K562 (cell line): Measurements from ENCODE around the gene LIMS2. TPM values are rescaled to one million over a fixed set of nuclear protein-coding genes. Genes with fewer than 3 reads are reported as not detected.
A peak's percentile ranks its signal among the peaks of the same experiment; 100 is the strongest.

ENCODE experiments used
- ATAC-seq: fragments of 200-7000 bp; cut with Tn5 transposase; 3 replicates; pipeline ENCODE4 v1.9.1; 2020; ENCODE audit warnings: moderate library complexity
- BruUV-seq: library from RNA; stranded (reverse); fragments of 400-500 nt; replicated peaks from 2 replicates; lab custom pipeline; 2021; lab: Mats Ljungman, UMichigan
- CTCF ChIA-PET: fragments of 300-600 bp; formaldehyde crosslinking; extraction: SDS; loops from one replicate; lab custom pipeline; 2021; ENCODE audit warnings: low intra/inter-chr PET ratio; lab: Yijun Ruan, JAX
- POLR2A ChIA-PET: fragments of 300-600, 350-650 bp; sonication (Branson Sonifier 250); formaldehyde crosslinking; extraction: SDS; loops from one replicate; lab custom pipeline; 2021; ENCODE audit warnings: antibody characterized with exemption, inconsistent platforms; lab: Yijun Ruan, JAX
- DNase-seq, 4 experiments: peaks; one replicate each; pipeline versions ENCODE4 v3.0.0 to v3.0.0-alpha.2; 2011 to 2018; ENCODE audit warnings: low spot score in 3 of 4, mixed read lengths in 3 of 4; ENCODE audit errors: extremely low read depth in 1 of 4
- FAIRE-seq: peaks from 2 replicates; lab custom pipeline; 2011; peaks lifted over from hg19 to GRCh38; lab: Jason Lieb, UNC
- H2AFZ ChIP-seq: 2 replicates; pipeline ENCODE4 v1.6.0; 2011; ENCODE audit warnings: low read depth, low read length, control low read depth, inconsistent platforms
- H3K27ac ChIP-seq: fragments of 200-600 bp; 3 replicates; pipeline ENCODE4 v1.8.0; 2011; ENCODE audit warnings: low read depth, mild to moderate bottlenecking, control low read depth, inconsistent platforms, low read length, moderate library complexity, mixed read lengths; ENCODE audit errors: extremely low read depth
- H3K27me3 ChIP-seq, 2 experiments: fragments of 300-600 bp in 1 of 2; 2 replicates in 1 of 2; 3 replicates in 1 of 2; pipeline versions ENCODE4 v1.6.0 to v1.8.0; 2011; ENCODE audit warnings: inconsistent platforms in 2 of 2, low read length in 2 of 2, mild to moderate bottlenecking in 1 of 2, mixed read lengths in 1 of 2, moderate library complexity in 1 of 2; ENCODE audit not compliant: control insufficient read depth in 2 of 2, insufficient read depth in 2 of 2
- H3K36me3 ChIP-seq: fragments of 300-600 bp; 3 replicates; pipeline ENCODE4 v1.8.0; 2011; ENCODE audit warnings: mild to moderate bottlenecking, low read length, inconsistent platforms; ENCODE audit not compliant: control insufficient read depth, insufficient read depth
- H3K4me1 ChIP-seq, 2 experiments: fragments of 200-600 bp in 1 of 2; replicated peaks in 1 of 2; 2 replicates in 1 of 2; 3 replicates in 1 of 2; pipeline versions ENCODE4 v1.5.1 to v1.8.0; 2011; ENCODE audit warnings: inconsistent platforms in 2 of 2, low read length in 2 of 2, mild to moderate bottlenecking in 1 of 2, mixed read lengths in 1 of 2, moderate library complexity in 1 of 2; ENCODE audit not compliant: control insufficient read depth in 2 of 2, insufficient read depth in 2 of 2
- H3K4me2 ChIP-seq: 2 replicates; pipeline ENCODE4 v1.6.1; 2011; ENCODE audit warnings: low read length, control low read depth, inconsistent platforms, mixed read lengths; ENCODE audit not compliant: insufficient read depth
- H3K4me3 ChIP-seq: fragments of 200-600 bp; sonication (generic), shearing (Covaris generic); 2 replicates; pipeline ENCODE4 v1.5.1; 2016; ENCODE audit warnings: control low read depth, inconsistent platforms
- H3K79me2 ChIP-seq: fragments of 200-600 bp; 3 replicates; pipeline ENCODE4 v1.8.0; 2011; ENCODE audit warnings: low read length, inconsistent platforms; ENCODE audit not compliant: control insufficient read depth, insufficient read depth
- H3K9ac ChIP-seq, 2 experiments: 2 replicates each; pipeline versions ENCODE4 v1.6.0 to v1.6.1; 2011; ENCODE audit warnings: low read depth in 2 of 2, low read length in 2 of 2, control low read depth in 1 of 2, inconsistent platforms in 1 of 2, mild to moderate bottlenecking in 1 of 2, mixed read lengths in 1 of 2; ENCODE audit not compliant: insufficient read depth in 1 of 2
- H3K9me1 ChIP-seq: one replicate; pipeline ENCODE4 v1.6.0; 2011; ENCODE audit warnings: inconsistent platforms, mild to moderate bottlenecking, low read length, moderate library complexity; ENCODE audit not compliant: control insufficient read depth, insufficient read depth
- H3K9me3 ChIP-seq: replicated peaks from 2 replicates; pipeline ENCODE4 v1.5.1; 2011; ENCODE audit warnings: low read depth, low read length, inconsistent platforms; ENCODE audit not compliant: control insufficient read depth, insufficient read depth
- H4K20me1 ChIP-seq: replicated peaks from 2 replicates; pipeline ENCODE4 v1.6.1; 2011; ENCODE audit warnings: low read length, inconsistent platforms, mixed read lengths; ENCODE audit not compliant: control insufficient read depth, insufficient read depth
- ARID4B ChIP-seq: sonication (generic); formaldehyde crosslinking; IDR thresholded peaks from 2 replicates; pipeline ENCODE4 v1.8.0; 2022; ENCODE audit warnings: mild to moderate bottlenecking, missing genetic modification reagents
- SLC30A9 ChIP-seq: fragments of 250-450 bp; sonication (Bioruptor Pico); IDR thresholded peaks from 2 replicates; pipeline ENCODE4 v1.8.0; 2022; ENCODE audit warnings: mild to moderate bottlenecking, moderate library complexity
- SMAD2 ChIP-seq: fragments of 150-350 bp; IDR thresholded peaks from 2 replicates; pipeline ENCODE4 v1.6.1; 2014; ENCODE audit warnings: low read depth, mild to moderate bottlenecking, low read length
- SMARCC2 ChIP-seq: fragments of 450-650 bp; IDR thresholded peaks from 2 replicates; pipeline ENCODE4 v1.6.1; 2017; ENCODE audit warnings: antibody characterized with exemption, moderate library complexity, mild to moderate bottlenecking, low read depth
- TBP ChIP-seq: optimal IDR thresholded peaks from 2 replicates; pipeline ENCODE3; 2011; ENCODE audit warnings: low read depth, low read length, improper control_type of control experiment
- ZNF324 ChIP-seq: fragments of 250-450 bp; sonication (Bioruptor Pico); IDR thresholded peaks from 2 replicates; pipeline ENCODE4 v1.4.0; 2020; ENCODE audit warnings: mild to moderate bottlenecking
- ZNF407 ChIP-seq: fragments of 450-650 bp; IDR thresholded peaks from 2 replicates; pipeline ENCODE4 v1.6.1; 2016; ENCODE audit warnings: low read depth
- WGBS: fragments of 100-300 bp; shearing (Covaris generic); methylation state at CpG from one replicate; pipeline ENCODE4 v1.1.6; 2016; ENCODE audit warnings: low coverage, mixed read lengths; ENCODE audit not compliant: insufficient coverage; ENCODE audit errors: missing lambda C conversion rate; 5-methylcytosine and 5-hydroxymethylcytosine counted together
- in situ Hi-C: fragments of 300-500 bp; cut with MboI; formaldehyde crosslinking; loops from 4 replicates; pipeline ENCODE4 v1.15.0; 2018; ENCODE audit warnings: inconsistent platforms, mixed read lengths
- intact Hi-C: fragments of 100-400 bp; cut with micrococcal nuclease; formaldehyde crosslinking; loops from 2 replicates; pipeline ENCODE4 v1.14.2; 2022
- polyA plus RNA-seq, 8 experiments: library from polyadenylated mRNA; depleted of rRNA in 4 of 8; stranded (reverse) in 5 of 8; unstranded in 3 of 8; fragments of >200 nt; fragmentation: Nextera tagmentation in 2 of 8; fragmentation: Illumina TruSeq in 1 of 8; extraction: Ambion mirVana in 2 of 8; extraction: Trizol in 1 of 8; gene quantifications; 2 replicates each; pipeline versions ENCODE4 v1.2.1 to v1.2.3, GENCODE V29; 2011 to 2014; ENCODE audit warnings: inconsistent platforms in 1 of 8, missing spikeins in 1 of 8
- total RNA-seq, 7 experiments: library from RNA; depleted of rRNA in 6 of 7; stranded (reverse); fragments of >200 nt in 6 of 7; fragmentation: Illumina TruSeq in 2 of 7; extraction: Trizol in 2 of 7; gene quantifications; 2 replicates each; pipeline versions ENCODE4 v1.2.1 to v1.2.3, GENCODE V29; 2011 to 2021; ENCODE audit warnings: low replicate concordance in 1 of 7

LIMS2 gene
- total and polyA plus RNA-seq, 9 of the 15 experiments (the other 6 are each of a cell fraction or from before 2014, with no cell fraction given), result 0.04 to 0.22 TPM; not detected in 7

GRCh38 chr2:127672341-127673224, 2.7 kb downstream of the LIMS2 start:
- intact Hi-C loops (no loop called here), in situ Hi-C loops (no loop called here)
- ATAC-seq (peak; percentile 26; the same call in 2 of the 3 replicates), DNase-seq (no peak), FAIRE-seq (no peak)
- H3K27me3 ChIP-seq, result peaks cover 57 to 66% of the 10 kb centered on the region in 2 experiments
- no peak overlapping the region for H2AFZ ChIP-seq
- 1% methylated on average over 18 of the region's 20 CpGs for WGBS
- H3K4me3 ChIP-seq, result no peak overlapping the region
- no peak overlapping the region for H3K27ac ChIP-seq
- H3K9ac ChIP-seq, result no peak overlapping the region; a peak in 1 of 4 replicates
- no peaks in the 10 kb centered on the region for H3K9me3 ChIP-seq
- BruUV-seq, result no TSS peak
- H3K79me2 ChIP-seq, result no peaks in the 10 kb centered on the region
- H3K4me1 ChIP-seq, result peaks cover 0 to 17% of the 10 kb centered on the region in 2 experiments; a peak in 2 of 5 replicates
- H3K4me2 ChIP-seq, result no peak overlapping the region
- CTCF ChIA-PET, result no interaction called here
- POLR2A ChIA-PET, result no interaction called here
- H4K20me1 ChIP-seq, result 0 out of 2 replicates have a peak, but pooled peaks cover 7% of the 10 kb centered on the region
- H3K9me1 ChIP-seq, result peaks cover 3% of the 10 kb centered on the region
- H3K36me3 ChIP-seq, result no peaks in the 10 kb centered on the region
- no peak for TF ChIP-seq ARID4B (CRISPR knock-in tag)
- TF ChIP-seq SMARCC2, result no peak
- no peak for TF ChIP-seq TBP
- no peak for TF ChIP-seq ZNF324 (CRISPR knock-in tag)
- no peak for TF ChIP-seq SLC30A9
- TF ChIP-seq ZNF407, result no peak
- TF ChIP-seq SMAD2, result no peak
